Cardiac muscle cell (in vitro differentiated cells and primary cell): ENCODE measurements around the gene ZFP1. TPM values are rescaled to one million over a fixed set of nuclear protein-coding genes. Genes with fewer than 3 reads are reported as not detected.

Source experiments
- DNase-seq, 2 donors: peaks; one replicate each; pipeline versions ENCODE4 v3.0.0 to v3.0.0-alpha.2; 2010 to 2017; ENCODE audit warnings: low read depth in 1 of 2, low spot score in 1 of 2
- H3K27ac ChIP-seq: fragments of 200-600 bp; sonication (generic); 2 replicates; pipeline ENCODE4 v1.5.1; 2016
- H3K27me3 ChIP-seq: fragments of 200-600 bp; sonication (generic); 2 replicates; pipeline ENCODE4 v1.6.0; 2016; ENCODE audit warnings: control low read depth
- H3K36me3 ChIP-seq: fragments of 200-600 bp; sonication (generic); 2 replicates; pipeline ENCODE4 v1.5.1; 2016; ENCODE audit warnings: control low read depth
- H3K4me1 ChIP-seq: fragments of 200-600 bp; sonication (generic); 2 replicates; pipeline ENCODE4 v1.8.1; 2017; ENCODE audit warnings: low read depth, mild to moderate bottlenecking, mixed run types
- H3K4me3 ChIP-seq: fragments of 200-600 bp; sonication (generic); 2 replicates; pipeline ENCODE4 v1.5.1; 2016; ENCODE audit warnings: mild to moderate bottlenecking
- H3K9me3 ChIP-seq: fragments of 200-600 bp; sonication (generic); 2 replicates; pipeline ENCODE4 v1.5.1; 2017; ENCODE audit warnings: low read depth, mild to moderate bottlenecking, control low read depth
- CTCF ChIP-seq: IDR thresholded peaks from 2 replicates; pipeline ENCODE4 v1.5.1; 2012; ENCODE audit warnings: low read depth, mild to moderate bottlenecking, low read length
- polyA plus RNA-seq: library from polyadenylated mRNA; unstranded; fragments of >200 nt; fragmentation: Nextera tagmentation; extraction: Ambion mirVana; gene quantifications from 2 replicates; pipeline ENCODE4 v1.2.1, GENCODE V29; 2016
- total RNA-seq: library from RNA; depleted of rRNA; stranded (reverse); fragments of >200 nt; gene quantifications from 2 replicates; pipeline ENCODE4 v1.2.3, GENCODE V29; 2016

The ZFP1 gene
- total and polyA plus RNA-seq, 2 experiments from 2014 or later: 8.5 to 10.5 TPM

- TF ChIP-seq CTCF: no peak
- H3K4me1 ChIP-seq: no peaks in the 10 kb centered on the region
- no peaks in the 10 kb centered on the region for H3K36me3 ChIP-seq
- no peak overlapping the region for H3K27ac ChIP-seq
- no peak overlapping the region for H3K4me3 ChIP-seq
- no peaks in the 10 kb centered on the region for H3K9me3 ChIP-seq
- H3K27me3 ChIP-seq: no peaks in the 10 kb centered on the region
- no peak for DNase-seq
These were observed 48.5 kb downstream of the ZFP1 start for GRCh38 chr16:75196836-75197235.

- no peak overlapping the region for H3K27ac ChIP-seq
- H3K27me3 ChIP-seq: no peaks in the 10 kb centered on the region
- no peaks in the 10 kb centered on the region for H3K4me1 ChIP-seq
- no peaks in the 10 kb centered on the region for H3K9me3 ChIP-seq
- TF ChIP-seq CTCF: no peak
- H3K36me3 ChIP-seq: no peaks in the 10 kb centered on the region
- H3K4me3 ChIP-seq: no peak overlapping the region
- peak in 1 of 2 donors; percentile 50 for DNase-seq
These were observed 49.3 kb downstream of the ZFP1 start for GRCh38 chr16:75197522-75198134.

- Histone ChIP-seq H3K4me1 (no peaks in the 10 kb centered on the region), H3K36me3 (no peaks in the 10 kb centered on the region), H3K4me3 (no peak overlapping the region), H3K27ac (no peak overlapping the region), H3K9me3 (no peaks in the 10 kb centered on the region), H3K27me3 (no peaks in the 10 kb centered on the region)
- no peak for TF ChIP-seq CTCF
- peak in 1 of 2 donors; percentile 80 for DNase-seq
These were observed 49.8 kb downstream of the ZFP1 start for GRCh38 chr16:75198135-75198600.

- H3K4me1 ChIP-seq: no peaks in the 10 kb centered on the region
- DNase-seq: no peak
- no peak for TF ChIP-seq CTCF
- H3K4me3 ChIP-seq: no peak overlapping the region
- no peaks in the 10 kb centered on the region for H3K9me3 ChIP-seq
- H3K27me3 ChIP-seq: no peaks in the 10 kb centered on the region
- H3K36me3 ChIP-seq: no peaks in the 10 kb centered on the region
- no peak overlapping the region for H3K27ac ChIP-seq
These were observed 53.8 kb downstream of the ZFP1 start for GRCh38 chr16:75202069-75202590.

- Histone ChIP-seq H3K27me3 (no peaks in the 10 kb centered on the region), H3K4me1 (no peaks in the 10 kb centered on the region), H3K9me3 (no peaks in the 10 kb centered on the region), H3K36me3 (no peaks in the 10 kb centered on the region), H3K4me3 (no peak overlapping the region), H3K27ac (no peak overlapping the region)
- TF ChIP-seq CTCF: no peak
- DNase-seq: no peak
These were observed 54.8 kb downstream of the ZFP1 start for GRCh38 chr16:75203096-75203495.
